IPS DF 4.7 (cell line): Measurements from ENCODE around the gene NMRAL1.

ENCODE experiments used
- DNase-seq: peaks from one replicate; pipeline ENCODE4 v3.0.0-alpha.2; 2013; ENCODE audit warnings: low spot score; ENCODE audit errors: extremely low read depth

NMRAL1 gene

GRCh38 chr16:4426722-4427372 lies 47.6 kb downstream of the NMRAL1 start:
- DNase-seq, result no peak

- no peak for DNase-seq
These were observed 48.3 kb downstream of the NMRAL1 start for GRCh38 chr16:4426021-4426684.

- peak; percentile 74 for DNase-seq
These were observed 48.9 kb downstream of the NMRAL1 start, which contains the start of gene DNAJA3 for GRCh38 chr16:4425378-4426020. TSS of gene DNAJA3 (plus strand) at chr16:4425868. CDS start at chr16:4425882, 14 bp downstream.

- no peak for DNase-seq
These were observed 53.8 kb downstream of the NMRAL1 start for GRCh38 chr16:4420505-4421105.

GRCh38 chr16:4419402-4419959 lies 54.9 kb downstream of the NMRAL1 start:
- DNase-seq, result no peak

- no peak for DNase-seq
These were observed 58.0 kb downstream of the NMRAL1 start, which contains the start of gene CORO7 for GRCh38 chr16:4416200-4417032. TSS of gene CORO7 (minus strand) at chr16:4416596. CDS start at chr16:4416518, 78 bp downstream.

- no peak for DNase-seq
These were observed 58.8 kb downstream of the NMRAL1 start for GRCh38 chr16:4415538-4416199.

GRCh38 chr16:4414187-4414917 lies 60.1 kb downstream of the NMRAL1 start:
- DNase-seq, result no peak

- no peak for DNase-seq
These were observed 61.6 kb downstream of the NMRAL1 start for GRCh38 chr16:4412854-4413253.

GRCh38 chr16:4412159-4412558 lies 62.3 kb downstream of the NMRAL1 start:
- DNase-seq, result no peak
